K562 (cell line): Measurements from ENCODE around the gene FLII. TPM values are rescaled to one million over a fixed set of nuclear protein-coding genes. Genes with fewer than 3 reads are reported as not detected.

Source experiments
- CBFA2T3 ChIP-seq: fragments of 450-650 bp; IDR thresholded peaks from 2 replicates; pipeline ENCODE4 v1.6.1; 2017
- CTCFL ChIP-seq: IDR thresholded peaks from 2 replicates; pipeline ENCODE4 v1.6.1; 2011; ENCODE audit warnings: borderline replicate concordance, low read depth, mild to moderate bottlenecking, moderate library complexity, low read length; ENCODE audit not compliant: insufficient read depth, poor library complexity, severe bottlenecking
- DEAF1 ChIP-seq: fragments of 450-650 bp; formaldehyde crosslinking; IDR thresholded peaks from 2 replicates; pipeline ENCODE4 v1.4.0; 2020; ENCODE audit warnings: mild to moderate bottlenecking, moderate library complexity
- E4F1 ChIP-seq: fragments of 250-450 bp; sonication (Bioruptor Pico); IDR thresholded peaks from 2 replicates; pipeline ENCODE4 v1.5.0; 2021; ENCODE audit warnings: mild to moderate bottlenecking, borderline replicate concordance
- ESRRA ChIP-seq: fragments of 450-650 bp; IDR thresholded peaks from 2 replicates; pipeline ENCODE4 v1.6.1; 2014; ENCODE audit warnings: low read depth, mild to moderate bottlenecking, moderate library complexity, borderline replicate concordance
- GATAD2B ChIP-seq: fragments of 450-650 bp; IDR thresholded peaks from 2 replicates; pipeline ENCODE4 v1.6.1; 2017; ENCODE audit warnings: mild to moderate bottlenecking, borderline replicate concordance
- HSF4 ChIP-seq: fragments of 250-450 bp; sonication (Bioruptor Pico); IDR thresholded peaks from 2 replicates; pipeline ENCODE4 v2.1.2; 2022; ENCODE audit warnings: mild to moderate bottlenecking, moderate library complexity, borderline replicate concordance
- KDM2B ChIP-seq: fragments of 250-450 bp; sonication (Bioruptor Pico); IDR thresholded peaks from 2 replicates; pipeline ENCODE4 v1.8.0; 2021; ENCODE audit warnings: mild to moderate bottlenecking, moderate library complexity
- MCM3 ChIP-seq: fragments of 450-650 bp; IDR thresholded peaks from 2 replicates; pipeline ENCODE4 v1.6.1; 2016
- RREB1 ChIP-seq: fragments of 250-450 bp; sonication (Bioruptor Pico); IDR thresholded peaks from 2 replicates; pipeline ENCODE4 v1.4.0; 2020
- SMC3 ChIP-seq: conservative IDR thresholded peaks from 2 replicates; pipeline ENCODE4 v1.6.1; 2011; ENCODE audit warnings: low read depth, low read length, improper control_type of control experiment; ENCODE audit not compliant: insufficient read depth
- SREBF1 ChIP-seq: fragments of 150-350 bp; IDR thresholded peaks from 2 replicates; pipeline ENCODE4 v1.6.1; 2014; ENCODE audit warnings: antibody characterized with exemption, low read depth, low read length, borderline replicate concordance
- TGIF2 ChIP-seq: sonication (generic); formaldehyde crosslinking; IDR thresholded peaks from 2 replicates; pipeline ENCODE4 v1.8.1; 2022; ENCODE audit warnings: mild to moderate bottlenecking, missing genetic modification reagents, moderate library complexity
- ZKSCAN3 ChIP-seq: fragments of 250-450 bp; sonication (Bioruptor Pico); IDR thresholded peaks from 2 replicates; pipeline ENCODE4 v1.4.0; 2020
- ZNF449 ChIP-seq: fragments of 250-450 bp; sonication (Bioruptor Pico); IDR thresholded peaks from 2 replicates; pipeline ENCODE4 v1.8.0; 2022; ENCODE audit warnings: moderate library complexity, mild to moderate bottlenecking, inconsistent platforms
- polyA plus RNA-seq, 8 experiments: library from polyadenylated mRNA; depleted of rRNA in 4 of 8; stranded (reverse) in 5 of 8; unstranded in 3 of 8; fragments of >200 nt; fragmentation: Nextera tagmentation in 2 of 8; fragmentation: Illumina TruSeq in 1 of 8; extraction: Ambion mirVana in 2 of 8; extraction: Trizol in 1 of 8; gene quantifications; 2 replicates each; pipeline versions ENCODE4 v1.2.1 to v1.2.3, GENCODE V29; 2011 to 2014; ENCODE audit warnings: inconsistent platforms in 1 of 8, missing spikeins in 1 of 8
- total RNA-seq, 7 experiments: library from RNA; depleted of rRNA in 6 of 7; stranded (reverse); fragments of >200 nt in 6 of 7; fragmentation: Illumina TruSeq in 2 of 7; extraction: Trizol in 2 of 7; gene quantifications; 2 replicates each; pipeline versions ENCODE4 v1.2.1 to v1.2.3, GENCODE V29; 2011 to 2021; ENCODE audit warnings: low replicate concordance in 1 of 7

Gene FLII
- total and polyA plus RNA-seq, 9 of the 15 experiments (the other 6 are each of a cell fraction or from before 2014, with no cell fraction given) = 11.7 to 126 (median 82.5) TPM

GRCh38 chr17:18225121-18225641 lies 33.4 kb downstream of the FLII start, which contains the start of gene LLGL1 (continued):
- TF ChIP-seq ZNF449 (no peak), GATAD2B (no peak), CBFA2T3 (no peak), CTCFL (no peak), RREB1 (no peak), HSF4 (CRISPR knock-in tag) (no peak), TGIF2 (CRISPR knock-in tag) (no peak), E4F1 (CRISPR knock-in tag) (no peak), DEAF1 (CRISPR knock-in tag) (no peak), ZKSCAN3 (CRISPR knock-in tag) (no peak), KDM2B (CRISPR knock-in tag) (no peak), SMC3 (no peak), ESRRA (no peak), SREBF1 (no peak), MCM3 (no peak)
